Chondrocyte (in vitro differentiated cells): ENCODE measurements around the gene PCDHA3. TPM values are rescaled to one million over a fixed set of nuclear protein-coding genes. Genes with fewer than 3 reads are reported as not detected.
A peak's percentile ranks its signal among the peaks of the same experiment; 100 is the strongest.
"Not testable (repeated sequence)": the region's sequence is repeated elsewhere in the genome, so short reads cannot be mapped to it uniquely, and the experiment has no call there.

Experiments
- DNase-seq: peaks from one replicate; pipeline ENCODE4 v3.0.0; 2021; ENCODE audit warnings: mixed read lengths, low spot score
- H3K27ac Mint-ChIP-seq: one replicate; pipeline ENCODE4 v1.8.0; 2021; ENCODE audit warnings: mild to moderate bottlenecking, moderate library complexity, mixed read lengths; ENCODE audit not compliant: unreplicated experiment
- H3K27me3 Mint-ChIP-seq: 2 replicates; pipeline ENCODE4 v1.8.0; 2021; ENCODE audit warnings: low read depth, mixed read lengths
- H3K36me3 Mint-ChIP-seq: 2 replicates; pipeline ENCODE4 v1.8.0; 2021; ENCODE audit warnings: low read depth, mixed read lengths
- H3K4me1 Mint-ChIP-seq: 2 replicates; pipeline ENCODE4 v1.8.0; 2021; ENCODE audit warnings: low read depth, mild to moderate bottlenecking, mixed read lengths
- H3K4me3 Mint-ChIP-seq: one replicate; pipeline ENCODE4 v1.8.0; 2021; ENCODE audit warnings: mild to moderate bottlenecking, moderate library complexity, mixed read lengths; ENCODE audit not compliant: unreplicated experiment
- H3K9me3 Mint-ChIP-seq: 2 replicates; pipeline ENCODE4 v1.8.0; 2021; ENCODE audit warnings: low read depth, mixed read lengths
- total RNA-seq: library from RNA; stranded (reverse); gene quantifications from 3 replicates; pipeline ENCODE4 v1.2.1, GENCODE V29; 2021
- TF ChIP-seq, protein P1 (sequence below): fragments of 200-600 bp; sonication (generic); IDR thresholded peaks from 2 replicates; pipeline ENCODE4 v1.5.0; 2021; ENCODE audit warnings: antibody characterized with exemption, mild to moderate bottlenecking, moderate library complexity

Gene PCDHA3
- total RNA-seq, 1 donor from 2014 or later: 0.20 TPM

DNA sequence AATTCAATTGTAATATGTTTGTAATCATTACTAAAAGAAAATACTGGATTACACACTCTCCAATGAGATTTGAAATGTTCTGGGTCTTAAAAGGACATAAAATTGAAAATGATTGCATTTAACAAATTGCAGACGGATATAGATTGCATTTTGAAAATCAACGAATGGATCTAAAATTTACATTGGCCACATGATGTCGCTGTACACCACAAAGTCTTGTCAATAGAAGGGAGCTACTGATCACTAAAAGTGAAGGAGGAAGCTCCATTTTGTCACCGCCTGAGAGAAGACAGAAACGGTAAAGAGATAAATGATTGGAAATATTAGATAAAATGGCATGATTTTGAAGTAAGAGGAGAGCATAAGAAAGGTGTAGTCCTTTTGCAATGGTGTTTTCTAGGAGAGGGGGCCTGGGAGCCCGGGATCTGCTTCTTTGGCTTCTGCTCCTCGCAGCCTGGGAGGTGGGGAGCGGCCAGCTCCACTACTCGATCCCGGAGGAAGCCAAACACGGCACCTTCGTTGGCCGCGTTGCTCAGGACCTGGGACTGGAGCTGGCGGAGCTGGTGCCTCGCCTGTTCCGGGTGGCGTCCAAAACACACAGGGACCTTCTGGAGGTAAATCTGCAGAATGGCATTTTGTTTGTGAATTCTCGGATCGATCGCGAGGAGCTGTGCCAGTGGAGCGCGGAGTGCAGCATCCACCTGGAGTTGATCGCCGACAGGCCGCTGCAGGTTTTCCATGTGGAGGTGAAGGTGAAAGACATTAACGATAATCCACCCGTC is 14.8 kb upstream of the PCDHA3 start, which contains the start of gene PCDHA1:
PCDHA1 (plus strand) TSS at position 236 of the 782 bp plus-strand sequence.
- H3K36me3 Mint-ChIP-seq: peaks cover 7% of the 10 kb centered on the region
- peaks cover 51% of the 10 kb centered on the region for H3K9me3 Mint-ChIP-seq
- H3K4me3 Mint-ChIP-seq: no peak within 1 kb of the TSS
- peak; percentile 64 for DNase-seq
- TF ChIP-seq, protein P1, sequence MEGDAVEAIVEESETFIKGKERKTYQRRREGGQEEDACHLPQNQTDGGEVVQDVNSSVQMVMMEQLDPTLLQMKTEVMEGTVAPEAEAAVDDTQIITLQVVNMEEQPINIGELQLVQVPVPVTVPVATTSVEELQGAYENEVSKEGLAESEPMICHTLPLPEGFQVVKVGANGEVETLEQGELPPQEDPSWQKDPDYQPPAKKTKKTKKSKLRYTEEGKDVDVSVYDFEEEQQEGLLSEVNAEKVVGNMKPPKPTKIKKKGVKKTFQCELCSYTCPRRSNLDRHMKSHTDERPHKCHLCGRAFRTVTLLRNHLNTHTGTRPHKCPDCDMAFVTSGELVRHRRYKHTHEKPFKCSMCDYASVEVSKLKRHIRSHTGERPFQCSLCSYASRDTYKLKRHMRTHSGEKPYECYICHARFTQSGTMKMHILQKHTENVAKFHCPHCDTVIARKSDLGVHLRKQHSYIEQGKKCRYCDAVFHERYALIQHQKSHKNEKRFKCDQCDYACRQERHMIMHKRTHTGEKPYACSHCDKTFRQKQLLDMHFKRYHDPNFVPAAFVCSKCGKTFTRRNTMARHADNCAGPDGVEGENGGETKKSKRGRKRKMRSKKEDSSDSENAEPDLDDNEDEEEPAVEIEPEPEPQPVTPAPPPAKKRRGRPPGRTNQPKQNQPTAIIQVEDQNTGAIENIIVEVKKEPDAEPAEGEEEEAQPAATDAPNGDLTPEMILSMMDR: no peak
- no peak within 1 kb of the TSS for H3K27ac Mint-ChIP-seq
- H3K27me3 Mint-ChIP-seq: no peaks in the 10 kb centered on the region
- H3K4me1 Mint-ChIP-seq: no peaks in the 10 kb centered on the region

DNA sequence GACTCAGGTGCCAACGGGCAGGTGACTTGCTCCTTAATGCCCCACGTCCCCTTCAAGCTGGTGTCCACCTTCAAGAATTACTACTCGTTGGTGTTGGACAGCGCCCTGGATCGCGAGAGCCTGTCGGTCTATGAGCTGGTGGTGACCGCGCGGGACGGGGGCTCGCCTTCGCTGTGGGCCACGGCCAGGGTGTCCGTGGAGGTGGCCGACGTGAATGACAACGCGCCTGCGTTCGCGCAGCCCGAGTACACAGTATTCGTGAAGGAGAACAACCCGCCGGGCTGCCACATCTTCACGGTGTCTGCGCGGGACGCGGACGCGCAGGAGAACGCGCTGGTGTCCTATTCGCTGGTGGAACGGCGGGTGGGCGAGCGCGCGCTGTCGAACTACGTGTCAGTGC is 13.4 kb upstream of the PCDHA3 start:
- not testable (repeated sequence) for H3K4me1 Mint-ChIP-seq, H3K27ac Mint-ChIP-seq, H3K36me3 Mint-ChIP-seq, H3K27me3 Mint-ChIP-seq, H3K4me3 Mint-ChIP-seq
- peaks cover 53% of the 10 kb centered on the region for H3K9me3 Mint-ChIP-seq
- DNase-seq: peak; percentile 90

DNA sequence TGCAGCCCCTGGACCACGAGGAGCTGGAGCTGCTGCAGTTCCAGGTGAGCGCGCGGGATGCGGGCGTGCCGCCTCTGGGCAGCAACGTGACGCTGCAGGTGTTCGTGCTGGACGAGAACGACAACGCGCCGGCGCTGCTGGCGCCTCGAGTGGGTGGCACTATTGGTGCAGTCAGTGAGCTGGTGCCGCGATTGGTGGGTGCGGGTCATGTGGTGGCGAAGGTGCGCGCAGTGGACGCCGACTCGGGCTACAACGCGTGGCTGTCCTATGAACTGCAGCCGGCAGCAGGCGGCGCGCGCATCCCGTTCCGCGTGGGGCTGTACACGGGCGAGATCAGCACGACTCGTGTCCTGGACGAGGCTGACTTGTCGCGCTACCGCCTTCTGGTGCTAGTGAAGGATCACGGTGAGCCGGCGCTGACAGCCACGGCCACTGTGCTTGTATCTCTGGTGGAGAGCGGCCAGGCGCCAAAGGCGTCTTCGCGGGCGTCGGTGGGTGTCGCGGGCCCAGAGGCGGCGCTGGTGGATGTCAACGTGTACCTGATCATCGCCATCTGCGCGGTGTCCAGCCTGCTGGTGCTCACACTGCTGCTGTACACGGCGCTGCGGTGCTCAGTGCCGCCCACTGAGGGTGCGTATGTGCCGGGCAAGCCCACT is 12.9 kb upstream of the PCDHA3 start:
- H3K9me3 Mint-ChIP-seq: peaks cover 50% of the 10 kb centered on the region
- not testable (repeated sequence) for H3K27me3 Mint-ChIP-seq

DNA sequence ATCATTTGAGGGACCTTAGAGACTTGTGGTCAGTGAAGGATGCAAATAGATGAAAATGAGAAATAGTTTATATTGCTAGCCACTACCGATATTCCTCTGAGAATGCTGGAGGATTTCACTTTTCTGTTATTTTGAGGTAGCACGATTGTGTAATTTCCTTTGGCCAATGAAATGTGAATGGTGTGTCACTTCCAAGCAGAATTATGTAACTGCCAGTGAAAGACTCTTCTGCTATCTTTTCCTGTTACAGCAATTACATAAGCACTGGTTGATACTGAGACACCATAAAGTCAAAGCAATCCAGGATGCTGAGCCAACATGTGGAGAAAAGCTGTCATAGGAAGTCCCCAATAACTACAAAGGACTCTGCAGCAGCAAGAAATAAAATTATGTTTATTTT is 9.8 kb upstream of the PCDHA3 start:
- DNase-seq: no peak
- H3K9me3 Mint-ChIP-seq: peaks cover 55% of the 10 kb centered on the region
- H3K36me3 Mint-ChIP-seq: peaks cover 12% of the 10 kb centered on the region
- no peaks in the 10 kb centered on the region for H3K4me1 Mint-ChIP-seq
- H3K27ac Mint-ChIP-seq: no peak overlapping the region
- H3K4me3 Mint-ChIP-seq: no peak overlapping the region
- no peaks in the 10 kb centered on the region for H3K27me3 Mint-ChIP-seq
- TF ChIP-seq, protein P1: no peak

More for the DNA sequence above, 12.9 kb upstream of the PCDHA3 start:
- not testable (repeated sequence) for H3K36me3 Mint-ChIP-seq, H3K4me3 Mint-ChIP-seq, H3K27ac Mint-ChIP-seq, H3K4me1 Mint-ChIP-seq
- DNase-seq: peak; percentile 92

DNA sequence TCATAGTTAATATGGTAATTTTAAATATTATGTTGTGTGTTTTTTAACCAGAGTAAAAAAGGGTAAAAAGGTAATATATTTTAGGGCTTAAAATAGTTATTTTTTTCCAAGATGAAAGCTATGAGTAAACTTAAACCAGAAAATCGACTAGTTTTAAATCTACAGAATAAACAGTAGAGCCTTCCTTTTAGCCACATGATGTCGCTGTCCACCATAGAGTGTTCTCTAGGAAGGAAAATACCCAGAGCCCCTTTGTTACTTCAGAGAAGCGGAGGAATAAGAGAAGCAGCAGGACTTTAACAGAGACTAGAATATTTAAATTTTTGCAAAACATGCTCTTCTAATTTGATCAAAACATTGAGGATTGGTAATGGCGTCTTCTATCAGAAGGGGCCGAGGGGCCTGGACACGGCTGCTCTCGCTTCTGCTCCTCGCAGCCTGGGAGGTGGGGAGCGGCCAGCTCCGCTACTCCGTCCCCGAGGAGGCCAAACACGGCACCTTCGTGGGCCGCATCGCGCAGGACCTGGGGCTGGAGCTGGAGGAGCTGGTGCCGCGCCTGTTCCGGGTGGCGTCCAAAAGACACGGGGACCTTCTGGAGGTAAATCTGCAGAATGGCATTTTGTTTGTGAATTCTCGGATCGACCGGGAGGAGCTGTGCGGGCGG is 6.1 kb upstream of the PCDHA3 start, which contains the start of gene PCDHA2:
PCDHA2 (plus strand) TSS at position 258 of the 664 bp plus-strand sequence.
- TF ChIP-seq, protein P1: no peak
- no peaks in the 10 kb centered on the region for H3K4me1 Mint-ChIP-seq
- peaks cover 10% of the 10 kb centered on the region for H3K36me3 Mint-ChIP-seq

DNA sequence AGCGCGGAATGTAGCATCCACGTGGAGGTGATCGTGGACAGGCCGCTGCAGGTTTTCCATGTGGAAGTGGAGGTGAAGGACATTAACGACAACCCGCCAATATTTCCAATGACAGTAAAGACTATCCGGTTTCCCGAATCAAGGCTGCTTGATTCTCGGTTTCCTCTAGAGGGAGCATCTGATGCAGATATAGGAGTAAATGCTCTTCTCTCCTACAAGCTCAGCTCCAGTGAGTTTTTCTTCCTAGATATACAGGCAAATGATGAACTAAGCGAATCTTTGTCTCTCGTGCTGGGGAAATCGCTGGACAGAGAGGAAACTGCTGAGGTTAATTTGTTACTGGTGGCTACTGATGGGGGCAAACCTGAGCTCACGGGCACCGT is 5.6 kb upstream of the PCDHA3 start:
- Mint-ChIP-seq H3K27ac (no peak overlapping the region), H3K4me3 (peak overlapping the region; percentile 65), H3K27me3 (no peaks in the 10 kb centered on the region), H3K4me1 (no peaks in the 10 kb centered on the region), H3K36me3 (peaks cover 9% of the 10 kb centered on the region), H3K9me3 (peaks cover 53% of the 10 kb centered on the region)
- no peak for DNase-seq
- TF ChIP-seq, protein P1: peak; percentile 10

More for the DNA sequence above, 6.1 kb upstream of the PCDHA3 start, which contains the start of gene PCDHA2:
- DNase-seq: no peak
- no peaks in the 10 kb centered on the region for H3K27me3 Mint-ChIP-seq
- peaks cover 51% of the 10 kb centered on the region for H3K9me3 Mint-ChIP-seq
- peak within 1 kb of the TSS; percentile 65 for H3K4me3 Mint-ChIP-seq
- no peak within 1 kb of the TSS for H3K27ac Mint-ChIP-seq

DNA sequence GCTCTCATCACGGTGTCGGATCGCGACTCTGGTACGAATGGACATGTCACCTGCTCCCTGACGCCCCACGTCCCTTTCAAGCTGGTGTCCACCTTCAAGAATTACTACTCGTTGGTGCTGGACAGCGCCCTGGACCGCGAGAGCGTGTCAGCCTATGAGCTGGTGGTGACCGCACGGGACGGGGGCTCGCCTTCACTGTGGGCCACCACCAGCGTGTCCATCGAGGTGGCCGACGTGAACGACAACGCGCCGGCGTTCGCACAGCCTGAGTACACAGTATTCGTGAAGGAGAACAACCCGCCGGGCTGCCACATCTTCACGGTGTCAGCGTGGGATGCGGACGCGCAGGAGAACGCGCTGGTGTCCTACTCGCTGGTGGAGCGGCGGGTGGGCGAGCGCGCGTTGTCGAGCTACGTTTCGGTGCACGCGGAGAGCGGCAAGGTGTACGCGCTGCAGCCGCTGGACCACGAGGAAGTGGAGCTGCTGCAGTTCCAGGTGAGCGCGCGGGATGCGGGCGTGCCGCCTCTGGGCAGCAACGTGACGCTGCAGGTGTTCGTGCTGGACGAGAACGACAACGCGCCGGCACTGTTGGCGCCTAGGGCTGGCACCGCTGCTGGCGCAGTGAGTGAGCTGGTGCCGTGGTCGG is 4.7 kb upstream of the PCDHA3 start:
- H3K27ac Mint-ChIP-seq, H3K4me3 Mint-ChIP-seq, H3K36me3 Mint-ChIP-seq, H3K27me3 Mint-ChIP-seq, H3K4me1 Mint-ChIP-seq: not testable (repeated sequence)
- H3K9me3 Mint-ChIP-seq: peaks cover 50% of the 10 kb centered on the region
- peak; percentile 89 for DNase-seq
